GM21381 (cell line): ENCODE data around the gene SLFN12.
"Not testable (repeated sequence)": the region's sequence is repeated elsewhere in the genome, so short reads cannot be mapped to it uniquely, and the experiment has no call there.

Experiments
- ATAC-seq: cut with Tn5 transposase; IDR thresholded peaks from one replicate; pipeline ENCODE4 v1.9.1; 2021; ENCODE audit warnings: mild to moderate bottlenecking, moderate library complexity; ENCODE audit not compliant: unreplicated experiment

Gene SLFN12

DNA sequence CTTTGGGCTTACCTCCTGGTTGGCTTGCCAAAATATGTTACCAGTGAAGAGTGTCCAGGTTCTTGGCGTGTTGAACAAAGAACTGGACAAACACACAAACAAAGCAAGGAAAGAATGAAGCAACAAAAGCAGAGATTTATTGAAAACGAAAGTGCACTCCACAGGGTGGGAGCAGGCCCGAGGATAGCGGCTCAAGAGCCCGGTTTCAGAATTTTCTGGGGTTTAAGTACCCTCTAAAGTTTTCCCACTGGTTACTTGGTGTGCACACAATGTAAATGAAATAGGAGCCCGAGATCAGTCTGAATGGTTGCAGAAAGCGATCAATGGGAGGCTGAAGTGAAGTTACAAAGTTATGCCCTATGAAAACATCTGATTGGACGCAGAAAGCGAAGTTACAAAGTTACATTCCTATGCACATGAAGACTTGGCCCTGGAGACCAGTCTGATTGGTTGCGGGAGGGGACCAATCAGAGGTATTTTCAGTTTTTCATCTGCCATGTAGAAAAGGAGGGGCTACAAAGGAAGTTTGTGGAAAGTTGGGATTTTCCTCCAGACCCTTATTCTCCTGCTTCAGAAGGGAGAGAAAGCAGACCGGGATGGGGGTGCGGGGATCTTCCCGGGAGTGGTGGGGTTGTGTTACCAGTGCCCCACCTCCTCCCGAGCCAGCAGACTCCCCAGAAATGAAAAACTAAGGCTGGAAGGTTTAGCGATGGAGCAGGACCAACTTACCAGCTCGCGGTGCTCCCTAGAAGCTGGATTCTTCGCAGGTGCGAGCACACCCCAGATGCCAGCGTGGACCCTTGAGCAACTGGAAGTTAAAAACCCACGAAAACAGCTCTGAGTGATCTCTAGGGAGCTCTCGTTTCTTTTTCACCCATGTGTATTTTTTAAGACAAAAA is at the start of gene SLFN12:
SLFN12 (minus strand) TSS at position 325 of the 899 bp plus-strand sequence. CDS start 9,472 bp downstream, outside the sequence.
- peak; percentile 80 for ATAC-seq

DNA sequence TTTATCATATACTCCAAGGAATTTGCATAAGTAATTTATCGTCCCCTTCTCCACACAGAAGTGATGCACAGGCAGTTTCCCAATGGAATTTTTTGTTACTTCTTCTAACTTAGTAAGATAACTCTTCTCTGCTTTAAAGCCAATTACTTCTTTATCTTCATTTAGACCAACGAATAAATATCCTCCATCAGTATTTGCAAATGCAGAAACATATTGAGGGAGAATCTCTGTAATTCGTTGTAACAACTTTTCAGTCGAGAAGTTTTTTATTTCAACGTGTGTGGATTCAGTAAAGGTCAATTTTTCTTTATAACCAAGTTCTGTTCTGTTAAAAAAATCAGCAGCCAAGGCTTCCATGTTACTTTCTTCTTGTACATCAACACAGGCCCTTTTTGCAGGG is 47.0 kb upstream of the SLFN12 start:
- ATAC-seq, result no peak

DNA sequence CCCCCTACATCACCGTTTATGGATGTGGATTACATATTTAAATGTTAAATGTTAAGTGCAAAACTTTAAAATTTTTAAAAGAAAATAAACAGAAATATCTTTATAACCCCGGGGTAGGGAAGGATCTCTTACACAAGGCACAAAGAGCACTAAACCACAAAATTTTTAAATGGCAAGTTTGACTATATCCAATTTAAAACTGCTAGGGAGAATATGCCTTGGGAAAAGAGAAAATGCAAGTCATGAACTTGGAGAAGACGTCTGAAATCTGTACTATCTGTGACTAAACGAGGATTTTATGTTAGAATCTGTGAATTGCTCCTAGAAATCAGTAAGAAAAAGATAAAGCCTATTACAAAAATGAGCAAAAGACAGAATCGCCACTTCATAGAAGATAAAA is 44.9 kb upstream of the SLFN12 start:
- no peak for ATAC-seq

DNA sequence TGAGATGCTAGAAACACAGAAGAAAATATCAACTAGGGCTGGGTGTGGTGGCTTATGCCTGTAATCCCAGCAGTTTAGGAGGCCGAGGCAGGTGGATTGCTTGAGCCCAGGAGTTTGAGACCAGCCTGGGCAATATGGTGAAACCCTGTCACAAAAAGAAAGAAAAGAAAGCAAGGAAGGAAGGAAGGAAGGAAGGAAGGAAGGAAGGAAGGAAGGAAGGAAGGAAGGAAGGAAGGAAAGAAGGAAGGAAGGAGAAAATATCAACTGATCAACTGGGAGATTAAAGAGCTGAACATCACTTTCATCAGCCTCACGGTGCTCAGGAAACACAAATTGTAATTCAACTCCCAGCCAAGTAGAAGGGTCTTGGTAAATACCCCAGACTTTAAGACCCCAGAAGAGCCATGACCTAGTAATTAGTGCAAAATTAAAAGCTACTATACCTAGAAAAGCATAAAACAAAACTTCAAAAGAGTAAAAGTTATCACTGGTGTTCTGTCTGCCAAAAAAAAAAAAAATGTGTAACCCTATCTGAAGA is 44.1 kb upstream of the SLFN12 start:
- no peak for ATAC-seq

DNA sequence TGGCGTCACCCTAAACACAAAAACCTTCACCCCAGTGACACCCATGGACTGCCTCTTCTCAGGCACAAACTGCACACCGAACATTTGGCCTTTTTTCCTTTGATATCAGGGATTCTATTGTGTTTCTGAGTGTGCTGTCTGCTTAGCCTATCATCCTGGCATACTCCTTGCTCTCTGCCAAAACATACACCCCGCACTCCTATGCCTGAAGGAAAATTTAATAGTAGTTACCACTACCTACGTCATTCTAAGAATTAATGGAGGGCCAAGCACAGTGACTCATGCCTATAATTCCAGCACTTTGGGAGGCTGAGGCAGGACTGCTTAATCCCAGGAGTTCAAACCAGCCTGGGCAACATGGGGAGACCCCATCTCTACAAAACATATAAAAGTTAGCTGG is 36.2 kb upstream of the SLFN12 start:
- ATAC-seq, result no peak

DNA sequence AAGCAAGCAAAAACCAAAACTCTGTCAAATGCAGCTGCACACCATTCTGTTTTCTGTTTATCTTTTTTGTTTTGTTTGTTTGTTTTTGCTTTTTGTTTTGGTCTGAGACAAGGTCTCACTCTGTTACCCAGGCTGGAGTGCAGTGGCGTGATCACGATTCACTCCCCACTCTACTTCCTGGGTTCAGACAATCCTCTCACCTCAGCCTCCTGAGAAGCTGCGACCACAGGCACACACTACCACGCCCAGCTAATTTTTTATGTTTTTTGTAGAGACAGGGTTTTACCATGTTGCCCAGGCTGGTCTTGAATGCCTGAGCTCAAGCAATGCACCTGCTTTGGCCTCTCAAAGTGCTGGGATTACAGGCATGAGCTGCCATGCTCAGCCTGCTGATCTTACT is 35.5 kb upstream of the SLFN12 start:
- no peak for ATAC-seq

DNA sequence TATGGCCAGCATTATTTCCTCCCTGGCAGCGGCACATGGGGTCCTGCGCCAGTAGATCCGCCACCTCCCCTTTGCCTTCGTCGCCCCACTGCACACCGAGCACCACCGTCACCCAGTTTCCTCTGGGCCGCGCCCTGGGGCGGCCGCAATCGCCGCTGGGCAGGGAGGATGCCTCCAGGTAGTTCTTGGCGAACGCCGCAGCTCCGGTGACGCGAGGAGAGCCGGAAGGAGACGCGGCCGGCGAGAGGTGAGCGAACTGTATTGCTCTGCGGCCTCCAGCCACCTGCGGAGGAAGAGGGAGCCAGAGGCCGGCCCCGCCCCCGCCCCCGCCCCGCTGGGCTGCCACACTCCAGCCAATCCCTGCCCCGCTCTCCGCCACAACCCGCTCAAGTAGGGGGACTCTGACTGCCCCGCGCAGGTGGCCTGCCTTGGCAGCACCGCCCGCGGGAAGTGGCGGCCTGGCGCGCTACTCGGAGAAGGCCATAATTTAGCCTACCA is 28.1 kb upstream of the SLFN12 start:
- ATAC-seq, result peak; percentile 94

DNA sequence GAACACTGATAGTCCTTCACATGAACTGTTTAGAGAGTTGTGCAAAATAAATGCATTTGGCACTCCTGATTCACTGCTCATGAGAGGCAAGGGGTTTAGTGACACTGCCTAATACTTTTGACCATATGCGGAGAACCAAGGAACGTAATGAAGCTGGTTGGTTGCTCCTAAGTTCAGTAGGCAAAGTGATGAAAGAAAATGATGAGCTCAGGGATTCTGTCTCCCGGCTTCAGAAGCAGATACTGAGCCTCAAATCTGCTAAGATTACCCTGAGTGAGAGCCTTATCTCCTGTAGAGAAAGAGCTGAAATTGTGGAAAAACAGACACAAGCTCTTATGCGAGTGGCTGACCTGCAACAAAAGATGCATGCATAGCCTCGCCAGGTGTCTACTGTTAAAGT is 21.7 kb upstream of the SLFN12 start:
- not testable (repeated sequence) for ATAC-seq

DNA sequence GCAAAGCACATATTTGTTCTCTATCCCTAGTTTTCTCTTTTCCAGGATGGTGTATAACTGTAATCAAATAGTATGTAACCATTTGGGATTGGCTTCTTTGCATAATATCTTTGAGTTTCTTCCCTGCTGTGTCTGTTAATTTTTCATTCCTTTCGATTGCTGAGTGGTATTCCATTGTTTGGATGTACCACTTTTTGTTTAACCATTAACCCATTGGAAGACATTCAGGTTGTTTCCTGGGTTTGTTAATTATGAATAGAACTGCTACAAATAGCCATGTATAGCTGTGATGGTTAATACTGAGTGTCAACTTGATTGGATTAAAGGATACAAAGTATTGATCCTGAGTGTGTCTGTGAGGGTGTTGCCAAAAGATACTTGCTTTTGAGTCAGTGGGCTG is 20.9 kb upstream of the SLFN12 start:
- ATAC-seq, result no peak

DNA sequence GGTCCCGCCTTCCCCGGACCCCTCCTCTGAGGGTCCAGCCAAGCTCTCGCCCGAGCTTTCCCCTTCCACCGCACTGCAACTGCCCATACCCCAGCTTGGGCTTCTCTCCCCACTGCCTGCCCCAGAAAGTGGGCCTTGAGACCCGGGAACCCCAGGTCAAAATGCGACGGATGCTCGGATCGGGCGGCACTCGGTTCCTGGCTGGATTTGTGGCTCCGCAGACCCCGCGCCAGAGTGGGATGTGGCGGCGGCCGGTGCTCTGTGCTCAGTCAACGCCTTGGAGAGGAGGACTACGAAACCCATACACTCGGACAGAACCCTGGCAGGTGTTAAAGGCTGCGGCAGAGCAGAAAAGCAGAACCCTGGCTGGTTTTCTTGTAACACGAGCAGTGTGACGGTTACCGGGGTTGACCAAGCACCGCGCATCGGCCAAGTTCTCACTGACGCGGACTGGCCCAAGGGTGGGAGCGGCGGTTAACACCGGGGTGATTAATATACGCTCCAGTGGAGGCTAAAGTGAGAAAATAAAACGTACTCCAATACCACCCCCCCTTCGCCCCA is 17.2 kb upstream of the SLFN12 start:
- ATAC-seq, result peak; percentile 38

DNA sequence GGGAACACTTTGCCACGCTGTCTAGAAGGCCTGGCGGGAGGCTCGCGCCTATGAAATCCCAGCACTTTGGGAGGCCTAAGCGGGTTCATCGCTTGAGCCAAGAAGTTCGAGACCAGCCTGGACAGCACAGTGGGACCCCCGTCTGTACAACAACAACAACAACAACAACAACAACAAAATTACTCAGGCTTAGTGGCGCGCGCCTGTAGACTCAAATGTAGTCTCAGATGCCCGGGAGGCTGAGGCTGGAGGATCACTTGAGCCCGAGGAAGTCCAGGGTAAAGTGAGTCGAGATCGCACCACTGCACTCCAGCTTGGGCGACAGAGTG is 16.6 kb upstream of the SLFN12 start:
- ATAC-seq, result no peak

DNA sequence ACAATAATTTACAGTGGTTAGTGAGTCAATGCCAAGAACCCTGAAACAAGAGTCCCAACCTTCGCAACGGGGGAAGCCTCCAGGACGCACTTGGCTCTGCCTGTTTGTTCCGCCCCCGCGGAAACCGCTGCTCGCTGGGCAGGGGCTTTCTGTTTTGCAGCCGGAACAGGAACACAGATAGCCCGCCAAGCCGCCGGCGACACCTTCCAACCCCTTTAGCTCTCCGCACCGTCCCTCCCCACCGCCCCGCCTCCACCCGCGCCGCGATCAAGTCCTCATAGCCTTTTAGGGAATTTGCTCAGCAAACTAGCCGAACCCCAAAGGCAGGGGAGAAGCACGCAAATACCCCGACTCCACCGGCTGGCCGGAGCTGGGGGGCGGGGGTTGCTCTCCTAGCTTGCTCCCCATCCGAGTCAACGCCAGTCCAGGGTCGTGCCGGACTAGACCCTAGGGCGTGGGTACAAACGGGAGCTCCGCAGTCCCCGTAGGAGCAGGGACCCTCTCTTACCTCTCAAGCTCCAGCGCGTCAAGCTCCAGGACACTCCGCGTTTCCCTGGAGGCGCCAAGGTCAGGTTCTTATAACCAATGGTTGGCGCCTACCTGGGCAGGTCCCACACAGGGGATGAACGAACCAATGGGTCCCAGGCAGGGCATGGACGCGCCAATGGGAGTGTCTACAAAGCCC is 16.1 kb upstream of the SLFN12 start, which contains the start of gene SLFN13:
SLFN13 (minus strand) TSS at position 553 of the 685 bp plus-strand sequence. CDS start 3,086 bp downstream, outside the sequence.
- peak; percentile 71 for ATAC-seq

DNA sequence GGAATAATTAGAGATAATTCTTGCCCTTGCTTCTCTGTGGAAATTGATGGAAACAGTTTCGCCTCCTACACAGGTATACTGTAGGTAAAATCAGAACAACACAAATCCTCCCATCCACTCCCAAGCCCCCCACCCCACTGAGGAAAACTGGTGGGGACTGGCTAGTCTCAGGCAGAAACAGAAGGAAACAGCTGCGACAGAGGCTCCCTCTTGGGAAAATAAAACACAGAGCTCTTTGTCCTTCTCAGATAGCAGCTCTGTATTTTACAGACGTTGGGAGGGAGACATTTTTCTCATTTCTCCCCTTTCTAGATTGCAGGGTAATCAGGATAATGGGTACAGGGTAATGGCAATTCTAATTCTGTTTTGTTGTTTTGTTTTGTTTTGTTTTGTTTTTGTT is 15.2 kb upstream of the SLFN12 start:
- no peak for ATAC-seq

DNA sequence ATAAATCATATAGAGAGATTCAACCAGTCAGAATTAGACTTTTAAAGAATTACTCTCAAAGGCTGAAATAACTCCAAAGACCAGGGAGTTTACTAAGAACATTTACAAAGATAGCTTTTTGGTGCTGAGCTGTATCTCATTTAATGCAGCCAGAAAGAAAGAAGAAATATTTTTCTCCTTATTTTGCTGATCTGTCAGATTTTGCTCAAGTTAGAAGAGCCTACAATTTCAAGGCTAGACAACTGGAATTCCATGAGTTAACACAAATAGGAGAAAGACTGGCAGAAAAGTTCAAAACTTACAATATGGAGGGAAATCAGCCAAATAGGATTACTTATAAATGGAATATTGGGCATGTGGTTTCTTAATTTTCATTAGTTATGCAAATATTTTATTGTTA is 6.1 kb upstream of the SLFN12 start:
- no peak for ATAC-seq

DNA sequence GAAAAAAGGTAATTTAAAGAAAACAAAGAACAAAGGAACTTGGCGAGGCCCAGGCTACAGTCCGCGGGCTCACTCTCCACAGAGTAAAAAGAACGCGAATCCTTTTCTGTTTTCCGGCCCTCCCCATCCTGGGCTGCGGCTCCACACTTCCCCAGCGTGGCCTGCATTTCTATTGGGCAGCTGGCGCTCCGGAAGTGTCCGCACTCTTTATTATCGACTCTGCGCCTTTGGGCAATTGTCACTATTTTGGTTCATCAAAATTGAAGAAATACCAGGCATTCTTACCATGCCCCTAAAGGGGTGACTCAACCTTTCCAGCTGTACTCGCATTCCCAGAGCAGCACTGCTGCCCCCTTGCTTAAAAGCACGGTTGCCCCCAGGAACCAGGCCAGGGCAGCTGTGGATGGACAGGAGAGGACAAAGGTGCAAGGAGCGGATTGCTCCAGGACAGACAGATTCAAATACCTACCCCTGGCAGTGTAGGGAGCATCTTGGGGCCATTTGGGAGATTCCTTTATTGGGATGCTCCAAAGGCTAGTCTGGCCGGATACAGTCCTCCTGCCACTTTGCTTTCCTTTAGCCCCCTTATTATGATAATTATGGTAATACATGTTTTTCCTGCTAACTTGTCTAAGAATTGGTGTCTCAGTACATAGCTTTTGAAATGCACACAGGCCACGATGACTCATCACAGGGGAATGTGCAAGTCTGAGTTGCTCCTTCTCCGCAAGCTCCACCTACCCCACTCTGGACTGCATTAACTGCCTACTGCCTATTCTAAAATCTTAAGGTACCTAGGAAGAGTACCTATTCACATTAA is 985 bp upstream of the SLFN12 start:
- no peak for ATAC-seq

DNA sequence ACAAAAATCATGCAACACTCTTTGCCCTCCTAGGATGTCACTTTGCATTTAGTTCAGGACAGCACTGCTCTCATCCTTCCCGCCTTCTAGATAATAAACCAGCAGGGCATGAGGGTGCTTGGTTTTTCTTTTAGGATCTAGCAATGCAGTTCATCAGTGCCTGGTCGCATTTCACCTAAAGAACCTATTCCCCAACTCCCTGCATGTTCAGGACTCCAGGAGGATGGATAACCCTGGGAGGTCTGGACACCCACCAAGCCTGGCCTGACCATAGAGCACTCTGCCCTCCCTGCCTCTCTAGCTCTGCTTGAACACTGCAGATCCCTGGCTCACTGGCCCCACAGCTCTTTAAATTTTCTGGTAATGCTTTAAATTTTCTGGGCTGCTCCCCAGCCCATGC is 2.6 kb downstream of the SLFN12 start:
- ATAC-seq, result no peak

DNA sequence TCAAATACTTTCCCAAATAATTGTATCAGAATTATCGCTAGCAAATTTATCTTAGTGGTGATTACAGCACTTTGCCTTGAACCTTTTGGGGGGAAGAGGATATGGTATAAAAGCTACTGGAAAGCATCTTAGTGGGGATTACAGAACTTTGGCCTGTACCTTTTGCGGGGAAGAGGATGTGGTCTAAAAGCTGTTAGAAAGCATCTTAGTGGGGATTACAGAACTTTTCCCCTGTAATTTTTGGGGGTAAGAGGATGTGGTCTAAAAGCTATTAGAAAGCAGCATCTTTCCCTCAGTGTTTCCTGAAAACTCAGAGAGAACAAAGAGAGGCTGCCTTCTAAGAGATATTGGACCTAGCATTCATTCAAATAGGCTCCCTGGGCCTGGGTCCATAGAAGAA is 4.1 kb downstream of the SLFN12 start:
- no peak for ATAC-seq

DNA sequence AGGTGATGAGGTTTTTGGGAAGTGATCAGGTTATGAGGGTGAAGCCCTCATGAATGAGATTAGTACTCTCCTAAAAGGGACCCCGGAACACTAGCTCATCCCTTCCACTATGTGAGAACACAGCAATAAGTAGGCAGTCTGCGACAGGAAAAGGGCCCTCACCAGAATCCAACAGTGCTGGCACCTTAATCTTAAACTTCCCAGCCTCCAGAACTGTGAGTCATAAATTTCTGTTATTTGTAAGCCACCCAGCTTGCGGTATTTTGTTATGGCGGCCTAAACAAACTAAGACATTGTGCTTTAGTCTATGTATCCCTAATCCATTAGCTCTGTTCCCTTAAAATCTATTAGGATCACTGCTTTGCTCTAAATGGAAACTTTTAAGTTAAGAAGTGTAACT is 8.5 kb downstream of the SLFN12 start:
- ATAC-seq, result no peak

DNA sequence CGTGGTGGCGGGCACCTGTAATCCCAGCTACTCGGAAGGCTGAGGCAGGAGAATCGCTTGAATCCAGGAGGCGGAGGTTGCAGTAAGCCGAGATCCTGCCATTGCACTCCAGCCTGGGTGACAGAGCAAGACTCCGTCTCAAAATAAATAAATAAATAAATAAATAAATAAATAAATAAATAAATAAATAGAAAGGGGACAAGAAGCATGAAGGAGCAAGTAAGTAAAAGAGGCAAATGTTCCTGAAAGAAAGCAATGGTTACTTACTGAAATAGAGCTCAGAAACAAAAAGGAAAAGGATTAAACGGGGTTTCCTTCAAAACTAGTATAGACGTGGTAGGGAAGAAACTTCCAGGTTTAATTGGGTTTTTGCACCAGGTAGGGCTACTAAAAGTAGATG is 11.2 kb downstream of the SLFN12 start:
- ATAC-seq, result not testable (repeated sequence)

DNA sequence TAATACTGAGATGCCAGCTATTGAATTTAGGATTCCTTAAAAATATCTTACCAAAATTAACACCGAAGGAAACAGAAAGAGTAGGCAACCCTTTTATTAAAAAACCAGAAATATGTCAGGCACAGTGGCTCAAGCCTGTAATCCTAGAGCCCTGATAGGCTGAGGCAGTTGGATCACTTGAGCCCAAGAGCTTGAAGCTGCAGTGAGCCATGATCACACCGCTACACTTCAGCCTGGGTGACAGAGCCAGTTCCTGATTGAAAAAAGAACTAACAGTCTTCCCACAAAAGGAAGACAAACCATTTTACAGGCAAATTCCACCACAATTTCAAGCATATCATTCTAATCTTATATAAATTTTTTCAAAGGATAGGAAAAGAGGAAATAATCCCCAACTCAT is 15.6 kb downstream of the SLFN12 start:
- no peak for ATAC-seq

DNA sequence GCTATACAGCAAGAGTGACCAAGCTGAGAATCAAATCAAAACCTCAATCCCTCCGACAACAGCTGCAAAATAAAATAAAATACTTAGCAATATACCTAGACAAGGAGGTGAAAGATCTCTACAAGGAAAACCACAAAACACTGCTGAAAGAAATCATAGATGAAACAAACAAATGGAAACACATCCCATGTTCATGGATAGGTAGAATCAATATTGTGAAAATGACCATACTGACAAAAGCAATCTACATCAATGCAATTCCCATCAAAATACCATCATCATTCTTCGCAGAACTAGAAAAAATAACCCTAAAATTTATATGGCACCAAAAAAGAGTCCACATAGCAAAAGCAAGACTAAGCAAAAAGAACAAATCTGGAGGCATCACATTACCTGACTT is 17.6 kb downstream of the SLFN12 start:
- ATAC-seq, result not testable (repeated sequence)
